GM23338 (cell line): Measurements from ENCODE around the gene C10orf90. TPM values are rescaled to one million over a fixed set of nuclear protein-coding genes. Genes with fewer than 3 reads are reported as not detected.

Source experiments
- ATAC-seq: fragments of 200-7000 bp; cut with Tn5 transposase; 3 replicates; pipeline ENCODE4 v1.9.1; 2020
- DNase-seq: peaks from one replicate; pipeline ENCODE4 v3.0.0-alpha.2; 2015; ENCODE audit warnings: low spot score
- H2AFZ ChIP-seq: fragments of 200-600 bp; sonication (generic); 2 replicates; pipeline ENCODE4 v1.8.0; 2016; ENCODE audit warnings: antibody characterized with exemption, mild to moderate bottlenecking, moderate library complexity
- H3F3A ChIP-seq: fragments of 200-600 bp; sonication (generic); replicated peaks from 2 replicates; pipeline ENCODE4 v1.8.0; 2017; ENCODE audit warnings: antibody characterized with exemption, mixed run types, low read depth
- H3K27ac ChIP-seq: fragments of 200-600 bp; sonication (generic); 2 replicates; pipeline ENCODE4 v1.6.1; 2016; ENCODE audit warnings: low read depth
- H3K27me3 ChIP-seq: fragments of 200-600 bp; sonication (generic); 2 replicates; pipeline ENCODE4 v1.8.0; 2016; ENCODE audit warnings: mild to moderate bottlenecking, mixed run types, moderate library complexity; ENCODE audit not compliant: insufficient read depth
- H3K36me3 ChIP-seq: fragments of 200-600 bp; sonication (generic); 2 replicates; pipeline ENCODE4 v1.8.0; 2016; ENCODE audit warnings: mild to moderate bottlenecking; ENCODE audit not compliant: insufficient read depth
- H3K4me1 ChIP-seq: fragments of 200-600 bp; sonication (generic); 2 replicates; pipeline ENCODE4 v1.8.0; 2016; ENCODE audit warnings: mild to moderate bottlenecking, moderate library complexity; ENCODE audit not compliant: insufficient read depth
- H3K4me2 ChIP-seq: fragments of 200-600 bp; sonication (generic); 2 replicates; pipeline ENCODE4 v1.7.1; 2017; ENCODE audit warnings: mixed run types
- H3K4me3 ChIP-seq: fragments of 200-600 bp; sonication (generic); 2 replicates; pipeline ENCODE4 v1.6.1; 2016; ENCODE audit warnings: mixed run types
- H3K79me2 ChIP-seq: fragments of 200-600 bp; sonication (generic); replicated peaks from 2 replicates; pipeline ENCODE4 v1.8.0; 2017; ENCODE audit warnings: mild to moderate bottlenecking; ENCODE audit not compliant: insufficient read depth
- H3K9me2 ChIP-seq: fragments of 200-600 bp; sonication (generic); 2 replicates; pipeline ENCODE4 v1.8.0; 2017; ENCODE audit not compliant: insufficient read depth
- H4K20me1 ChIP-seq: fragments of 200-600 bp; sonication (generic); replicated peaks from 2 replicates; pipeline ENCODE4 v1.8.0; 2017; ENCODE audit warnings: mild to moderate bottlenecking; ENCODE audit not compliant: insufficient read depth
- H3K27ac Mint-ChIP-seq: 2 replicates; pipeline ENCODE4 v1.8.0; 2020; ENCODE audit warnings: inconsistent platforms, mild to moderate bottlenecking, moderate library complexity, mixed read lengths
- H3K27me3 Mint-ChIP-seq: 3 replicates; pipeline ENCODE4 v1.8.0; 2022; ENCODE audit warnings: low read depth, mild to moderate bottlenecking, moderate library complexity, mixed read lengths, inconsistent platforms; ENCODE audit not compliant: insufficient read depth, poor library complexity
- H3K36me3 Mint-ChIP-seq: 3 replicates; pipeline ENCODE4 v1.8.0; 2021; ENCODE audit warnings: low read depth, mild to moderate bottlenecking, inconsistent platforms, moderate library complexity, mixed read lengths
- H3K4me1 Mint-ChIP-seq: 3 replicates; pipeline ENCODE4 v1.8.0; 2020; ENCODE audit warnings: mild to moderate bottlenecking, inconsistent platforms, mixed read lengths
- H3K4me3 Mint-ChIP-seq: 3 replicates; pipeline ENCODE4 v1.8.0; 2021; ENCODE audit warnings: moderate library complexity, mild to moderate bottlenecking, inconsistent platforms, mixed read lengths
- H3K9me3 Mint-ChIP-seq: 3 replicates; pipeline ENCODE4 v1.8.0; 2020; ENCODE audit warnings: moderate library complexity, mild to moderate bottlenecking, inconsistent platforms, mixed read lengths
- CREB1 ChIP-seq: fragments of 250-450 bp; sonication (Bioruptor Pico); IDR thresholded peaks from 2 replicates; pipeline ENCODE4 v1.5.0; 2020; ENCODE audit warnings: low read depth, mild to moderate bottlenecking, moderate library complexity
- CTCF ChIP-seq, 2 experiments: fragments of 200-600 bp in 1 of 2; sonication (generic) in 1 of 2; conservative IDR thresholded peaks; 2 replicates each; pipeline versions ENCODE4 v1.5.1 to v1.6.1; 2016 to 2017; ENCODE audit warnings: antibody characterized with exemption in 2 of 2, low read depth in 2 of 2, mild to moderate bottlenecking in 2 of 2, moderate library complexity in 1 of 2
- EZH2phosphoT487 ChIP-seq: fragments of 200-600 bp; sonication (generic); IDR thresholded peaks from one replicate; pipeline ENCODE4 v1.8.1; 2018; ENCODE audit warnings: antibody characterized with exemption; ENCODE audit not compliant: unreplicated experiment
- NANOG ChIP-seq: IDR thresholded peaks from 2 replicates; pipeline ENCODE4 v1.6.1; 2016; ENCODE audit warnings: antibody characterized with exemption, borderline replicate concordance
- POLR2AphosphoS5 ChIP-seq: IDR thresholded peaks from 2 replicates; pipeline ENCODE4 v1.6.1; 2016; ENCODE audit warnings: antibody characterized with exemption, low read depth
- ZNF114 ChIP-seq: fragments of 250-450 bp; sonication (Bioruptor Pico); IDR thresholded peaks from 2 replicates; pipeline ENCODE4 v1.5.0; 2020; ENCODE audit warnings: mild to moderate bottlenecking, moderate library complexity
- ZNF331 ChIP-seq: fragments of 250-450 bp; sonication (Bioruptor Pico); IDR thresholded peaks from 2 replicates; pipeline ENCODE4 v1.5.0; 2020; ENCODE audit warnings: low read depth, mild to moderate bottlenecking, moderate library complexity
- polyA plus RNA-seq: library from polyadenylated mRNA; unstranded; fragments of >200 nt; fragmentation: Nextera tagmentation; extraction: Ambion mirVana; gene quantifications from 2 replicates; pipeline ENCODE4 v1.2.1, GENCODE V29; 2016
- total RNA-seq: library from RNA; depleted of rRNA; stranded (reverse); fragments of >200 nt; shearing (Covaris generic); gene quantifications from 2 replicates; pipeline ENCODE4 v1.2.3, GENCODE V29; 2014
- TF ChIP-seq, protein P1 (sequence below): IDR thresholded peaks from one replicate; pipeline ENCODE4 v1.6.1; 2018; ENCODE audit warnings: antibody characterized with exemption; ENCODE audit not compliant: unreplicated experiment
- TF ChIP-seq, protein P2 (sequence below): fragments of 250-450 bp; sonication (Bioruptor Pico); IDR thresholded peaks from 2 replicates; pipeline ENCODE4 v1.5.0; 2020; ENCODE audit warnings: mild to moderate bottlenecking, moderate library complexity

C10orf90 gene
- total and polyA plus RNA-seq, 2 experiments from 2014 or later, result 0.76 to 0.97 TPM

DNA sequence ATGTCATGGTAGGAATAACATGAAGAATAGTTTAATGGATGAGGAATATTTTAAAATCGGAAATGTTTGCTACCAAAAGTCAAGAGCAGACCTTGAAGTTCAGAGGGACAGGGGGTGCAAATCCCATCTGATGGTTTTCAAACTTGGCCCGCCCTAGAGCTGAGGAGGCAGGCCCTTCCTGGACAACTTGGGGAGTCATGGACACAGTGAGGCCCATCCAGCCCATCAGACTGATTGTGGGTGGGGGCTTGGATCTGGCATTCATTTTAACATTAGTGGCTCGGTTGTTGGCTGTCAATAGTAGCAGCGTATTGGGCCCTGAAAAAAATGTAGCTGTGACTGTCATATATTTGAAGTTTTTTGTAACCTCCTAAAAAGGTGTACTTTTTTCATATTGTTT, 2.0 kb downstream of the C10orf90 start:
- no peaks in the 10 kb centered on the region for H3K4me1 ChIP-seq
- H3K27me3 Mint-ChIP-seq, result peaks cover 5% of the 10 kb centered on the region
- H4K20me1 ChIP-seq, result no peaks in the 10 kb centered on the region
- H3K27ac Mint-ChIP-seq, result no peak overlapping the region
- TF ChIP-seq POLR2AphosphoS5 (no peak), CREB1 (CRISPR knock-in tag) (no peak), ZNF114 (no peak), CTCF (conservative IDR thresholded peaks at IDR 0.05; ENCODE audit: low read depth in 2 of 2) (no peak), ZNF331 (no peak), NANOG (no peak), EZH2phosphoT487 (no peak)
- TF ChIP-seq, protein P1, sequence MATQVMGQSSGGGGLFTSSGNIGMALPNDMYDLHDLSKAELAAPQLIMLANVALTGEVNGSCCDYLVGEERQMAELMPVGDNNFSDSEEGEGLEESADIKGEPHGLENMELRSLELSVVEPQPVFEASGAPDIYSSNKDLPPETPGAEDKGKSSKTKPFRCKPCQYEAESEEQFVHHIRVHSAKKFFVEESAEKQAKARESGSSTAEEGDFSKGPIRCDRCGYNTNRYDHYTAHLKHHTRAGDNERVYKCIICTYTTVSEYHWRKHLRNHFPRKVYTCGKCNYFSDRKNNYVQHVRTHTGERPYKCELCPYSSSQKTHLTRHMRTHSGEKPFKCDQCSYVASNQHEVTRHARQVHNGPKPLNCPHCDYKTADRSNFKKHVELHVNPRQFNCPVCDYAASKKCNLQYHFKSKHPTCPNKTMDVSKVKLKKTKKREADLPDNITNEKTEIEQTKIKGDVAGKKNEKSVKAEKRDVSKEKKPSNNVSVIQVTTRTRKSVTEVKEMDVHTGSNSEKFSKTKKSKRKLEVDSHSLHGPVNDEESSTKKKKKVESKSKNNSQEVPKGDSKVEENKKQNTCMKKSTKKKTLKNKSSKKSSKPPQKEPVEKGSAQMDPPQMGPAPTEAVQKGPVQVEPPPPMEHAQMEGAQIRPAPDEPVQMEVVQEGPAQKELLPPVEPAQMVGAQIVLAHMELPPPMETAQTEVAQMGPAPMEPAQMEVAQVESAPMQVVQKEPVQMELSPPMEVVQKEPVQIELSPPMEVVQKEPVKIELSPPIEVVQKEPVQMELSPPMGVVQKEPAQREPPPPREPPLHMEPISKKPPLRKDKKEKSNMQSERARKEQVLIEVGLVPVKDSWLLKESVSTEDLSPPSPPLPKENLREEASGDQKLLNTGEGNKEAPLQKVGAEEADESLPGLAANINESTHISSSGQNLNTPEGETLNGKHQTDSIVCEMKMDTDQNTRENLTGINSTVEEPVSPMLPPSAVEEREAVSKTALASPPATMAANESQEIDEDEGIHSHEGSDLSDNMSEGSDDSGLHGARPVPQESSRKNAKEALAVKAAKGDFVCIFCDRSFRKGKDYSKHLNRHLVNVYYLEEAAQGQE, result no peak
- TF ChIP-seq, protein P2, sequence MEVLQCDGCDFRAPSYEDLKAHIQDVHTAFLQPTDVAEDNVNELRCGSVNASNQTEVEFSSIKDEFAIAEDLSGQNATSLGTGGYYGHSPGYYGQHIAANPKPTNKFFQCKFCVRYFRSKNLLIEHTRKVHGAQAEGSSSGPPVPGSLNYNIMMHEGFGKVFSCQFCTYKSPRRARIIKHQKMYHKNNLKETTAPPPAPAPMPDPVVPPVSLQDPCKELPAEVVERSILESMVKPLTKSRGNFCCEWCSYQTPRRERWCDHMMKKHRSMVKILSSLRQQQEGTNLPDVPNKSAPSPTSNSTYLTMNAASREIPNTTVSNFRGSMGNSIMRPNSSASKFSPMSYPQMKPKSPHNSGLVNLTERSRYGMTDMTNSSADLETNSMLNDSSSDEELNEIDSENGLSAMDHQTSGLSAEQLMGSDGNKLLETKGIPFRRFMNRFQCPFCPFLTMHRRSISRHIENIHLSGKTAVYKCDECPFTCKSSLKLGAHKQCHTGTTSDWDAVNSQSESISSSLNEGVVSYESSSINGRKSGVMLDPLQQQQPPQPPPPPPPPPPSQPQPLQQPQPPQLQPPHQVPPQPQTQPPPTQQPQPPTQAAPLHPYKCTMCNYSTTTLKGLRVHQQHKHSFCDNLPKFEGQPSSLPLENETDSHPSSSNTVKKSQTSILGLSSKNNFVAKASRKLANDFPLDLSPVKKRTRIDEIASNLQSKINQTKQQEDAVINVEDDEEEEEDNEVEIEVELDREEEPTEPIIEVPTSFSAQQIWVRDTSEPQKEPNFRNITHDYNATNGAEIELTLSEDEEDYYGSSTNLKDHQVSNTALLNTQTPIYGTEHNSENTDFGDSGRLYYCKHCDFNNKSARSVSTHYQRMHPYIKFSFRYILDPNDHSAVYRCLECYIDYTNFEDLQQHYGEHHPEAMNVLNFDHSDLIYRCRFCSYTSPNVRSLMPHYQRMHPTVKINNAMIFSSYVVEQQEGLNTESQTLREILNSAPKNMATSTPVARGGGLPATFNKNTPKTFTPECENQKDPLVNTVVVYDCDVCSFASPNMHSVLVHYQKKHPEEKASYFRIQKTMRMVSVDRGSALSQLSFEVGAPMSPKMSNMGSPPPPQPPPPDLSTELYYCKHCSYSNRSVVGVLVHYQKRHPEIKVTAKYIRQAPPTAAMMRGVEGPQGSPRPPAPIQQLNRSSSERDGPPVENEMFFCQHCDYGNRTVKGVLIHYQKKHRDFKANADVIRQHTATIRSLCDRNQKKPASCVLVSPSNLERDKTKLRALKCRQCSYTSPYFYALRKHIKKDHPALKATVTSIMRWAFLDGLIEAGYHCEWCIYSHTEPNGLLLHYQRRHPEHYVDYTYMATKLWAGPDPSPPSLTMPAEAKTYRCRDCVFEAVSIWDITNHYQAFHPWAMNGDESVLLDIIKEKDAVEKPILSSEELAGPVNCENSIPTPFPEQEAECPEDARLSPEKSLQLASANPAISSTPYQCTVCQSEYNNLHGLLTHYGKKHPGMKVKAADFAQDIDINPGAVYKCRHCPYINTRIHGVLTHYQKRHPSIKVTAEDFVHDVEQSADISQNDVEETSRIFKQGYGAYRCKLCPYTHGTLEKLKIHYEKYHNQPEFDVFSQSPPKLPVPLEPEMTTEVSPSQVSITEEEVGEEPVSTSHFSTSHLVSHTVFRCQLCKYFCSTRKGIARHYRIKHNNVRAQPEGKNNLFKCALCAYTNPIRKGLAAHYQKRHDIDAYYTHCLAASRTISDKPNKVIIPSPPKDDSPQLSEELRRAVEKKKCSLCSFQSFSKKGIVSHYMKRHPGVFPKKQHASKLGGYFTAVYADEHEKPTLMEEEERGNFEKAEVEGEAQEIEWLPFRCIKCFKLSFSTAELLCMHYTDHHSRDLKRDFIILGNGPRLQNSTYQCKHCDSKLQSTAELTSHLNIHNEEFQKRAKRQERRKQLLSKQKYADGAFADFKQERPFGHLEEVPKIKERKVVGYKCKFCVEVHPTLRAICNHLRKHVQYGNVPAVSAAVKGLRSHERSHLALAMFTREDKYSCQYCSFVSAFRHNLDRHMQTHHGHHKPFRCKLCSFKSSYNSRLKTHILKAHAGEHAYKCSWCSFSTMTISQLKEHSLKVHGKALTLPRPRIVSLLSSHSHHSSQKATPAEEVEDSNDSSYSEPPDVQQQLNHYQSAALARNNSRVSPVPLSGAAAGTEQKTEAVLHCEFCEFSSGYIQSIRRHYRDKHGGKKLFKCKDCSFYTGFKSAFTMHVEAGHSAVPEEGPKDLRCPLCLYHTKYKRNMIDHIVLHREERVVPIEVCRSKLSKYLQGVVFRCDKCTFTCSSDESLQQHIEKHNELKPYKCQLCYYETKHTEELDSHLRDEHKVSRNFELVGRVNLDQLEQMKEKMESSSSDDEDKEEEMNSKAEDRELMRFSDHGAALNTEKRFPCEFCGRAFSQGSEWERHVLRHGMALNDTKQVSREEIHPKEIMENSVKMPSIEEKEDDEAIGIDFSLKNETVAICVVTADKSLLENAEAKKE (CRISPR knock-in tag), result no peak
- DNase-seq, result no peak
- no peaks in the 10 kb centered on the region for H3K36me3 ChIP-seq
- peaks cover 6% of the 10 kb centered on the region; the same call in 2 of the 3 replicates for H3K9me3 Mint-ChIP-seq
- H3K4me1 Mint-ChIP-seq, result peaks cover 21% of the 10 kb centered on the region
- no peak for ATAC-seq
- no peak overlapping the region for H3K4me3 Mint-ChIP-seq
- no peaks in the 10 kb centered on the region for H3K79me2 ChIP-seq
- no peak overlapping the region for H3K4me2 ChIP-seq
- no peaks in the 10 kb centered on the region for H3F3A ChIP-seq
- no peak overlapping the region for H3K4me3 ChIP-seq
- H2AFZ ChIP-seq, result no peak overlapping the region
- no peak overlapping the region for H3K27ac ChIP-seq
- H3K9me2 ChIP-seq, result peaks cover 10% of the 10 kb centered on the region; the same call in 1 of the 2 replicates
- H3K36me3 Mint-ChIP-seq, result peaks cover 4% of the 10 kb centered on the region; the same call in 1 of the 3 replicates
- H3K27me3 ChIP-seq, result no peaks in the 10 kb centered on the region
